Endothelial cell (in vitro differentiated cells): ENCODE results near the gene TSPAN12. TPM values are rescaled to one million over a fixed set of nuclear protein-coding genes. Genes with fewer than 3 reads are reported as not detected.

Source experiments
- DNase-seq: peaks from one replicate; pipeline ENCODE4 v3.0.0; 2021; ENCODE audit warnings: low spot score
- H3K27ac Mint-ChIP-seq: one replicate; pipeline ENCODE4 v1.8.0; 2021; ENCODE audit warnings: mixed read lengths, inconsistent platforms; ENCODE audit not compliant: unreplicated experiment
- H3K27me3 Mint-ChIP-seq: one replicate; pipeline ENCODE4 v1.8.0; 2021; ENCODE audit warnings: mild to moderate bottlenecking, moderate library complexity, mixed read lengths, inconsistent platforms; ENCODE audit not compliant: unreplicated experiment
- H3K36me3 Mint-ChIP-seq: one replicate; pipeline ENCODE4 v1.8.0; 2021; ENCODE audit warnings: mild to moderate bottlenecking, low read depth, mixed read lengths, inconsistent platforms; ENCODE audit not compliant: unreplicated experiment
- H3K4me1 Mint-ChIP-seq: one replicate; pipeline ENCODE4 v1.8.0; 2021; ENCODE audit warnings: mild to moderate bottlenecking, mixed read lengths, inconsistent platforms; ENCODE audit not compliant: unreplicated experiment
- H3K4me3 Mint-ChIP-seq: one replicate; pipeline ENCODE4 v1.8.0; 2021; ENCODE audit warnings: mild to moderate bottlenecking, mixed read lengths, inconsistent platforms; ENCODE audit not compliant: unreplicated experiment
- H3K9me3 Mint-ChIP-seq: one replicate; pipeline ENCODE4 v1.8.0; 2021; ENCODE audit warnings: mixed read lengths, inconsistent platforms; ENCODE audit not compliant: unreplicated experiment
- CTCF ChIP-seq: fragments of 200-600 bp; sonication (generic); IDR thresholded peaks from one replicate; pipeline ENCODE4 v1.5.0; 2021; ENCODE audit warnings: antibody characterized with exemption; ENCODE audit not compliant: unreplicated experiment
- total RNA-seq: library from RNA; stranded (reverse); fragmentation: NEBNext Ultra II Directional; extraction: Animal tissue kit (Norgen Biotek cat#: 25700); gene quantifications from one replicate; pipeline ENCODE4 v1.2.1, GENCODE V29; 2021; ENCODE audit not compliant: unreplicated experiment

The TSPAN12 gene
- total RNA-seq, 1 donor from 2014 or later, result 20.3 TPM

- H3K27ac Mint-ChIP-seq, result no peak overlapping the region
- H3K9me3 Mint-ChIP-seq, result no peaks in the 10 kb centered on the region
- H3K27me3 Mint-ChIP-seq, result peaks cover 2% of the 10 kb centered on the region
- no peak overlapping the region for H3K4me3 Mint-ChIP-seq
- no peak for TF ChIP-seq CTCF
- H3K36me3 Mint-ChIP-seq, result peaks cover 4% of the 10 kb centered on the region
- H3K4me1 Mint-ChIP-seq, result peaks cover 25% of the 10 kb centered on the region
- DNase-seq, result no peak
Measured at GRCh38 chr7:120819861-120820260, 38.1 kb downstream of the TSPAN12 start.

DNA sequence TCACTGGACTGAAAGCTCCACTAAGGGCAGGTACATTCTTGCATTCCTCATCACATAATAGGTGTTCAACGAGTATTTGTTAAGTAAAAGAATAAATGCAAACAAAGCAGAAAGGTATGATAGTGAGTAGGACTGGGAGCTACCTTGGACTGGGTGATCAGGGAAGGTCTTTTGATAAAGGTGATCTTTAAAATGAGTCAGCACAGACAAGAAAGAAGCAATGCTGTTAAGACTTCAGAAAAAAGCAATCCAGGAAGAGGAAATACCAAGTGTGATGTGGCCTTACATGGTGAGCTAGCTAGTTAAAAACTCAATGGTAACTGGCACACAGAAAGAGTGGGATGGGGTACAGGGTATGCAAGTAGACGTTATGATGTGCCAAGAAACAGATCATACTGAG is 40.1 kb downstream of the TSPAN12 start:
- Mint-ChIP-seq H3K27ac (no peak overlapping the region), H3K4me3 (no peak overlapping the region)

GRCh38 chr7:120814253-120814939 is 43.5 kb downstream of the TSPAN12 start:
- DNase-seq, result no peak
- Mint-ChIP-seq H3K36me3 (peaks cover 4% of the 10 kb centered on the region), H3K27me3 (peaks cover 2% of the 10 kb centered on the region), H3K4me1 (peaks cover 9% of the 10 kb centered on the region), H3K27ac (no peak overlapping the region), H3K9me3 (no peaks in the 10 kb centered on the region), H3K4me3 (no peak overlapping the region)
- TF ChIP-seq CTCF, result no peak

More for the DNA sequence above, 40.1 kb downstream of the TSPAN12 start:
- DNase-seq, result no peak
- Mint-ChIP-seq H3K9me3 (no peaks in the 10 kb centered on the region), H3K4me1 (peaks cover 18% of the 10 kb centered on the region), H3K36me3 (peaks cover 4% of the 10 kb centered on the region), H3K27me3 (peaks cover 2% of the 10 kb centered on the region)
- TF ChIP-seq CTCF, result no peak

DNA sequence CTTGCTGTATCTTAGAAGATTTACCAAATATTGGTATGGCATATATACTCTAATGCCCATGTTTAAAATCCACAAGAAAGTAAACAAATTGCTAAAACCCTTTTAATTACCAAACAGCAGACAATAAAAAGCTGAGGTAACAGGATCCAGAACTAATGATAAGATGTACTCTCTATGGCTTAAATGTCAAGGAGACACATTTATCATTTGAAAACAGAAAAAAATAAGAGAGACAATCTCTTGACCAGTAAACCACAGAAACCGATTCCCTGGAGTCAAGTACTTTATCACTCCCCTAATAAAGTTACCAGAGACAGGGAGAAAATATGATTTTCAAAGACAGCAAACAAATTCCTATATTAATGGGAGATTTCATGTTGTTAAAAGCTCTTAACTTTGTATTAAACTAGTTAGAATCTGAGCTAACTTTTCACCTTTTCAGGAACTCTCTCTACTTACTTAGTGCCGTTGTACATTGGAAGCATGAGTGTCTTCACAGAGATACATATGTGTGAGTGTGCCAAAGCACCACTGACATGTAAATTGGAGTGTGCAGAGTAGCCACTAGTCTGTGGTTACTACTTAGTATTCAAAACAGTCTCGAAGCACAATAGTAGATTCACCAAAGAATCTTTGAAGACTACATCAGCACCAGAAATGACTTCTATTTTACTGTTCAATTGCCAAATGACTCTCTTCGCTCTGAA is 44.2 kb downstream of the TSPAN12 start:
- Mint-ChIP-seq H3K27ac (no peak overlapping the region), H3K9me3 (no peaks in the 10 kb centered on the region), H3K4me3 (no peak overlapping the region), H3K27me3 (peaks cover 2% of the 10 kb centered on the region), H3K36me3 (peaks cover 4% of the 10 kb centered on the region), H3K4me1 (peaks cover 9% of the 10 kb centered on the region)
- no peak for TF ChIP-seq CTCF
- no peak for DNase-seq

DNA sequence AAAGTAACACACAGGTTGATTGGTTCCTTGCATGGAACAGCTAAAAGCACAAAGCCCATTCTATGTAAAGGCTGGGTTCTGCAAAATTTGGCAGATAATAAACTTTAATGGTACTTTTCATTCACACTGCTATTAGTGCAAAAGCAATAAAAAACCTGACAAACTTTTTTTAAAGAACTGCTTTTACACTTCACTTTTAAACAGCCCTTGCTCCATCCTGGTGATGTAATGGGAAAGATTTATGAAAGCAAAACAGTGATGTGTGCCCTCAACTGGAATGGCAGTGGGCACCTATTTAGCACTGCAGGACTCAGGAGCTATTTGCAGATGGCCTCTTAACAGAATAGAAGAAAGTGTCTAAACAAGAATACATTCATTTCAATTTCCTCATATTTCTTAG is 44.9 kb downstream of the TSPAN12 start:
- no peaks in the 10 kb centered on the region for H3K9me3 Mint-ChIP-seq
- peaks cover 2% of the 10 kb centered on the region for H3K27me3 Mint-ChIP-seq
- no peak for TF ChIP-seq CTCF
- H3K4me1 Mint-ChIP-seq, result peaks cover 9% of the 10 kb centered on the region
- H3K27ac Mint-ChIP-seq, result no peak overlapping the region
- no peak for DNase-seq
- H3K36me3 Mint-ChIP-seq, result peaks cover 4% of the 10 kb centered on the region
- no peak overlapping the region for H3K4me3 Mint-ChIP-seq
